ENCODE data around the gene ZNHIT2. TPM values are rescaled to one million over a fixed set of nuclear protein-coding genes. Genes with fewer than 3 reads are reported as not detected.

ZNHIT2 gene
- total and polyA plus RNA-seq, 10 of the 15 experiments (the other 5 are each of a cell fraction or from before 2014, with no cell fraction given) = 0.24 to 20.4 (median 15.5) TPM; not detected in 1

DNA sequence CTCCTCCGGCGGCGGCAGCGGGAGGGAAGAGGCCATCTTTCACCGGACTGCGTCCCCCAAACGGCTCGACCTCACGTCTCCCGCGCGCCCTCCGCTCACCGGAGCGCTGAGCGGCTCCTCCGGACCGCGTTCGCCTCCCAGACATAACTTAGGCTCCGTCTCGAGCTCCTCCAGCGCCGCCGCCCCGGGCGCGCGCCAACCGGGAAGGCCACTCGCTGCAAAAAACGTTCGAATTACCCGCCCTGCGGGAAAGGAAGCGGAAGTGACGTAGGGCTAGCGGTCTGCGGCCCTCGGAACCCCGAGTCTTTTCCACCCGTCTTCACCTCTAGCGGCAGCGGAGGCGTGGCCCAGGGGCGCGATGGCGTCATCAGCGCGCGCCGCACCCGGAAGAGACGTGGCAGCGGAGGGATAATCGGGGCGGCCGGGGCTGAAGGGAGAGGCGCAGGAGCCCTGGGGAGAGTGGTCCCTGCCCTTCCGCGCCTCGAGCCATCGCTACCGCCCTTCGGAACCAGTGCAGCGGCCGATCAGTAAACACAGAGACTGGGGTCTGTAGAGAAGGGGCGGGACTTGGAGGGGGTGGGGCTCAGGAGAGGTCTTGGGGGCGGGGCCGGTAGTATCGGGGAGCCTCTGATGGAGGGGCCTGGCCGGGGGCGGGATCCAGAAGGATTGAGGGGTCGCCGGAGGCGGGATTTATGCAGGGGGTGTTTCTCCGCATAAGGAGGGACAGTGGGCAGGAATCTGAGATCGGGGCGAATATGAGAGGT lies 33.5 kb downstream of the ZNHIT2 start, which contains the start of the genes CDCA5 and ZFPL1 (continued):
- TF ChIP-seq, protein P1, sequence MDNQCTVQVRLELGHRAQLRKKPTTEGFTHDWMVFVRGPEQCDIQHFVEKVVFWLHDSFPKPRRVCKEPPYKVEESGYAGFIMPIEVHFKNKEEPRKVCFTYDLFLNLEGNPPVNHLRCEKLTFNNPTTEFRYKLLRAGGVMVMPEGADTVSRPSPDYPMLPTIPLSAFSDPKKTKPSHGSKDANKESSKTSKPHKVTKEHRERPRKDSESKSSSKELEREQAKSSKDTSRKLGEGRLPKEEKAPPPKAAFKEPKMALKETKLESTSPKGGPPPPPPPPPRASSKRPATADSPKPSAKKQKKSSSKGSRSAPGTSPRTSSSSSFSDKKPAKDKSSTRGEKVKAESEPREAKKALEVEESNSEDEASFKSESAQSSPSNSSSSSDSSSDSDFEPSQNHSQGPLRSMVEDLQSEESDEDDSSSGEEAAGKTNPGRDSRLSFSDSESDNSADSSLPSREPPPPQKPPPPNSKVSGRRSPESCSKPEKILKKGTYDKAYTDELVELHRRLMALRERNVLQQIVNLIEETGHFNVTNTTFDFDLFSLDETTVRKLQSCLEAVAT (IDR thresholded peaks at IDR 0.05) = no peak
- TF ChIP-seq FOXK2 (IDR thresholded peaks at IDR 0.05) (0 out of 2 replicates have a peak, but pooled peaks have one; percentile 22), RB1 (IDR thresholded peaks at IDR 0.05; ENCODE audit: borderline replicate concordance) (peak; percentile 88; the same call in 1 of the 2 replicates), GATAD2B (conservative IDR thresholded peaks at IDR 0.05; ENCODE audit: low read depth) (peak; percentile 96), NFIC (IDR thresholded peaks at IDR 0.05; ENCODE audit: low read depth, low read length) (no peak), GABPA (IDR thresholded peaks at IDR 0.05; ENCODE audit: low read depth) (peak; percentile 97), POLR2AphosphoS5 (IDR thresholded peaks at IDR 0.05; ENCODE audit: low read length) (peak; percentile 90; the same call in 1 of the 2 replicates), CREB1 (IDR thresholded peaks at IDR 0.05; ENCODE audit: low read depth) (peak; percentile 99), SPI1 (IDR thresholded peaks at IDR 0.05; ENCODE audit: borderline replicate concordance, insufficient read depth, low read depth, low read length) (peak; percentile 46; the same call in 1 of the 2 replicates), MXI1 (IDR thresholded peaks at IDR 0.05; ENCODE audit: low read depth, low read length) (peak; percentile 98), RUNX3 (IDR thresholded peaks at IDR 0.05; ENCODE audit: low read length) (peak; percentile 92), RELA (IDR thresholded peaks at IDR 0.05; ENCODE audit: borderline replicate concordance, partially characterized antibody) (peak; percentile 49), TBL1XR1 (IDR thresholded peaks at IDR 0.05; ENCODE audit: low read depth, low read length) (peak; percentile 69), SRF (IDR thresholded peaks at IDR 0.05; ENCODE audit: low read depth in 2 of 2, low read length in 2 of 2) (peak; percentile 10 to 84; a peak in 3 of 4 replicates), POLR2AphosphoS2 (IDR thresholded peaks at IDR 0.05; ENCODE audit: low read depth, low read length) (peak; percentile 50; the same call in 1 of the 2 replicates), NR2F1 (conservative IDR thresholded peaks at IDR 0.05) (peak; percentile 65), ATF7 (IDR thresholded peaks at IDR 0.05; ENCODE audit: low read depth) (peak; percentile 84), SP1 (IDR thresholded peaks at IDR 0.05; ENCODE audit: low read depth, low read length) (peak; percentile 83), SREBF1 (IDR thresholded peaks at IDR 0.05; ENCODE audit: low read length) (no peak), EP300 (IDR thresholded peaks at IDR 0.05; ENCODE audit: borderline replicate concordance in 1 of 2, control insufficient read depth in 1 of 2, low read depth in 2 of 2, low read length in 2 of 2) (peak in 1 of 2 experiments; percentile 22; a peak in 1 of 4 replicates), IKZF2 (IDR thresholded peaks at IDR 0.05) (no peak)
- TF ChIP-seq, protein P2, sequence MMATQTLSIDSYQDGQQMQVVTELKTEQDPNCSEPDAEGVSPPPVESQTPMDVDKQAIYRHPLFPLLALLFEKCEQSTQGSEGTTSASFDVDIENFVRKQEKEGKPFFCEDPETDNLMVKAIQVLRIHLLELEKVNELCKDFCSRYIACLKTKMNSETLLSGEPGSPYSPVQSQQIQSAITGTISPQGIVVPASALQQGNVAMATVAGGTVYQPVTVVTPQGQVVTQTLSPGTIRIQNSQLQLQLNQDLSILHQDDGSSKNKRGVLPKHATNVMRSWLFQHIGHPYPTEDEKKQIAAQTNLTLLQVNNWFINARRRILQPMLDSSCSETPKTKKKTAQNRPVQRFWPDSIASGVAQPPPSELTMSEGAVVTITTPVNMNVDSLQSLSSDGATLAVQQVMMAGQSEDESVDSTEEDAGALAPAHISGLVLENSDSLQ (IDR thresholded peaks at IDR 0.05) = peak; percentile 45
- TF ChIP-seq, protein P3, sequence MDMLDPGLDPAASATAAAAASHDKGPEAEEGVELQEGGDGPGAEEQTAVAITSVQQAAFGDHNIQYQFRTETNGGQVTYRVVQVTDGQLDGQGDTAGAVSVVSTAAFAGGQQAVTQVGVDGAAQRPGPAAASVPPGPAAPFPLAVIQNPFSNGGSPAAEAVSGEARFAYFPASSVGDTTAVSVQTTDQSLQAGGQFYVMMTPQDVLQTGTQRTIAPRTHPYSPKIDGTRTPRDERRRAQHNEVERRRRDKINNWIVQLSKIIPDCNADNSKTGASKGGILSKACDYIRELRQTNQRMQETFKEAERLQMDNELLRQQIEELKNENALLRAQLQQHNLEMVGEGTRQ (IDR thresholded peaks at IDR 0.05; ENCODE audit: borderline replicate concordance, low read depth, low read length) = no peak; the same call in 1 of the 2 replicates
- TF ChIP-seq, protein P4, sequence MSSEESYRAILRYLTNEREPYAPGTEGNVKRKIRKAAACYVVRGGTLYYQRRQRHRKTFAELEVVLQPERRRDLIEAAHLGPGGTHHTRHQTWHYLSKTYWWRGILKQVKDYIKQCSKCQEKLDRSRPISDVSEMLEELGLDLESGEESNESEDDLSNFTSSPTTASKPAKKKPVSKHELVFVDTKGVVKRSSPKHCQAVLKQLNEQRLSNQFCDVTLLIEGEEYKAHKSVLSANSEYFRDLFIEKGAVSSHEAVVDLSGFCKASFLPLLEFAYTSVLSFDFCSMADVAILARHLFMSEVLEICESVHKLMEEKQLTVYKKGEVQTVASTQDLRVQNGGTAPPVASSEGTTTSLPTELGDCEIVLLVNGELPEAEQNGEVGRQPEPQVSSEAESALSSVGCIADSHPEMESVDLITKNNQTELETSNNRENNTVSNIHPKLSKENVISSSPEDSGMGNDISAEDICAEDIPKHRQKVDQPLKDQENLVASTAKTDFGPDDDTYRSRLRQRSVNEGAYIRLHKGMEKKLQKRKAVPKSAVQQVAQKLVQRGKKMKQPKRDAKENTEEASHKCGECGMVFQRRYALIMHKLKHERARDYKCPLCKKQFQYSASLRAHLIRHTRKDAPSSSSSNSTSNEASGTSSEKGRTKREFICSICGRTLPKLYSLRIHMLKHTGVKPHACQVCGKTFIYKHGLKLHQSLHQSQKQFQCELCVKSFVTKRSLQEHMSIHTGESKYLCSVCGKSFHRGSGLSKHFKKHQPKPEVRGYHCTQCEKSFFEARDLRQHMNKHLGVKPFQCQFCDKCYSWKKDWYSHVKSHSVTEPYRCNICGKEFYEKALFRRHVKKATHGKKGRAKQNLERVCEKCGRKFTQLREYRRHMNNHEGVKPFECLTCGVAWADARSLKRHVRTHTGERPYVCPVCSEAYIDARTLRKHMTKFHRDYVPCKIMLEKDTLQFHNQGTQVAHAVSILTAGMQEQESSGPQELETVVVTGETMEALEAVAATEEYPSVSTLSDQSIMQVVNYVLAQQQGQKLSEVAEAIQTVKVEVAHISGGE (CRISPR knock-in tag; IDR thresholded peaks at IDR 0.05) = peak; percentile 45; the same call in 1 of the 2 replicates

All from GM12878 (cell line).